ENCODE data around the gene CCDC136.

CCDC136 gene

DNA sequence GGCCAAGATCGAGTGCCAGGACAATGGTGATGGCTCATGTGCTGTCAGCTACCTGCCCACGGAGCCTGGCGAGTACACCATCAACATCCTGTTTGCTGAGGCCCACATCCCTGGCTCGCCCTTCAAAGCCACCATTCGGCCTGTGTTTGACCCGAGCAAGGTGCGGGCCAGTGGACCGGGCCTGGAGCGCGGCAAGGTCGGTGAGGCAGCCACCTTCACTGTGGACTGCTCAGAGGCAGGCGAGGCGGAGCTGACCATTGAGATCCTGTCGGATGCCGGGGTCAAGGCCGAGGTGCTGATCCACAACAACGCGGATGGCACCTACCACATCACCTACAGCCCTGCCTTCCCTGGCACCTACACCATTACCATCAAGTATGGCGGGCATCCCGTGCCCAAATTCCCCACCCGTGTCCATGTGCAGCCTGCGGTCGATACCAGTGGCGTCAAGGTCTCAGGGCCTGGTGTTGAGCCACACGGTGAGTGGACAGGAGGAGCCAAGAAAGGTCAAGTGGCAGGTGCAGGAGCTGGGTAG is 53.1 kb downstream of the CCDC136 start:
- DNase-seq (ENCODE audit: low spot score) = no peak

DNA sequence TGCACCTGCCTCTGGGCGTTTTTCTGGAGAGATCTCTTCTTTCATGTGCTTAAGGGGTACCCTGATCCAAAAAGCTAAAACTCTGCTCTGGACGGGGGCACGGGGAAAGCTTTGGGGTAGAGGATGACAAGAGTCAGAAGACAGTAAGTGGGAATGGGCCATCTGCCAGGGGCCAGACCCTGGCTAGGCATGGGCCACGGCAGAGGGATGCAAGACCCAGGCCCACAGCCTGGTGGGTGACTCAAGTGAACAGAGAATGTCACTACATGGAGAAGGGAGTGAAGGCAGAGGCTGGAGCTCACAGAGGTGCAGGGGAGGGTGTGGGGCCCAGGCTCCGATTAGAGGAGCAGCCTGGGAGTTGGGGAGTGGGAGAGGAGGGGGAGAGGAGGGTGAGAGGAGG is 53.7 kb downstream of the CCDC136 start:
- DNase-seq (ENCODE audit: low spot score) = no peak

DNA sequence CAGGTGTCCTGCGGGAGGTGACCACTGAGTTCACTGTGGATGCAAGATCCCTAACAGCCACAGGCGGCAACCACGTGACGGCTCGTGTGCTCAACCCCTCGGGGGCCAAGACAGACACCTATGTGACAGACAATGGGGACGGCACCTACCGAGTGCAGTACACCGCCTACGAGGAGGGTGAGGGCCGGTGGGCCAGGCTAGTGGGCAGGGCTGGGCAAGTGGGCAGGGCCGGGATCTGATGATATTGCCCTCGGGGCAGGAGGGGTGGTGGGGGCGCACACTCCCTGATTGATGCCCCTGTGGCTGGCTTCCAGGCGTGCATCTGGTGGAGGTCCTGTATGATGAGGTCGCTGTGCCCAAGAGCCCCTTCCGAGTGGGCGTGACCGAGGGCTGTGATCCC is 54.2 kb downstream of the CCDC136 start:
- no peak for DNase-seq (ENCODE audit: low spot score)

DNA sequence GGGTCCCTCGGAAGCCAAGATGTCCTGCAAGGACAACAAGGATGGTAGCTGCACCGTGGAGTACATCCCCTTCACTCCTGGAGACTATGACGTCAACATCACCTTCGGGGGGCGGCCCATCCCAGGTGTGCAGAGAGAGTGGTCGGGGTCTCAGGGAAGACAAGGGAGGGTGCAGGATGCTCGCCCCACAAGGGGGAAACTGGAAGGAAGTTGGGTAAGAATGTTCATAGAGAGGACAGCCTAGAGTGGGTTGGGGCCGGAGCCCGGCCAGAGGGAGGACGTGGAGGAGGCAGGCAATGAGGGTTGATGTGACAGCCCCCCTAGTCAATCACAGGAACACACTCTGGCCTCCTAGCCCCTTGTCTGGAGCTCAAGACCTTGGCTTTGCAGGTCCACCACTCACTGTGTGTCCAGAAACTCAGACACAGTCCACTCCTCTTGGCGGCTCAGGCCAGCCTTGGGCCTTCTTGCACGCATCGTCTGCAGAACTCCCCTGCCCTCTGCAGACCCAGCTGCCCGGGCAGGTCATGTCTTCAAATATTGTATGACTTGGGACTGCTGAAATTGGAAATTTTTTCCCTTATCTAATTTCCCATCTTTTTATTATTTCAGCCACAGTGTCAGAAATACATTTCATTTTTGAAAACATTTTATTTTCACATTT is 55.1 kb downstream of the CCDC136 start:
- DNase-seq (ENCODE audit: low spot score) = no peak

DNA sequence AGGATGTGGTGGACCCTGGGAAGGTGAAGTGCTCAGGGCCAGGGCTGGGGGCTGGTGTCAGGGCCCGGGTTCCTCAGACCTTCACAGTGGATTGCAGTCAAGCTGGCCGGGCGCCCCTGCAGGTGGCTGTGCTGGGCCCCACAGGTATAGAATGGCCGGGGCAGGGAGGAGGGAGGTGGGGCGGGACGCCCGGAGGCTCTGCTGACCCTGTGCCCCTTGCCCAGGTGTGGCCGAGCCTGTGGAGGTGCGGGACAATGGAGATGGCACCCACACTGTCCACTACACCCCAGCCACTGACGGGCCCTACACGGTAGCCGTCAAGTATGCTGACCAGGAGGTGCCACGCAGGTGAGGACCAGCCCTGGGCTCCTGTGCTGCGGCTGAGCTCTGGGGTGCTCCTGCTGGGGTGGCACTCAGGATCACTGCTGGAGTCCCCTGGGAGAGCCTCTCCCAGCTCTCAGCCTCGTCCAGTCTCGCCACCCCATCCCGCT is 56.0 kb downstream of the CCDC136 start:
- DNase-seq (ENCODE audit: low spot score) = no peak

DNA sequence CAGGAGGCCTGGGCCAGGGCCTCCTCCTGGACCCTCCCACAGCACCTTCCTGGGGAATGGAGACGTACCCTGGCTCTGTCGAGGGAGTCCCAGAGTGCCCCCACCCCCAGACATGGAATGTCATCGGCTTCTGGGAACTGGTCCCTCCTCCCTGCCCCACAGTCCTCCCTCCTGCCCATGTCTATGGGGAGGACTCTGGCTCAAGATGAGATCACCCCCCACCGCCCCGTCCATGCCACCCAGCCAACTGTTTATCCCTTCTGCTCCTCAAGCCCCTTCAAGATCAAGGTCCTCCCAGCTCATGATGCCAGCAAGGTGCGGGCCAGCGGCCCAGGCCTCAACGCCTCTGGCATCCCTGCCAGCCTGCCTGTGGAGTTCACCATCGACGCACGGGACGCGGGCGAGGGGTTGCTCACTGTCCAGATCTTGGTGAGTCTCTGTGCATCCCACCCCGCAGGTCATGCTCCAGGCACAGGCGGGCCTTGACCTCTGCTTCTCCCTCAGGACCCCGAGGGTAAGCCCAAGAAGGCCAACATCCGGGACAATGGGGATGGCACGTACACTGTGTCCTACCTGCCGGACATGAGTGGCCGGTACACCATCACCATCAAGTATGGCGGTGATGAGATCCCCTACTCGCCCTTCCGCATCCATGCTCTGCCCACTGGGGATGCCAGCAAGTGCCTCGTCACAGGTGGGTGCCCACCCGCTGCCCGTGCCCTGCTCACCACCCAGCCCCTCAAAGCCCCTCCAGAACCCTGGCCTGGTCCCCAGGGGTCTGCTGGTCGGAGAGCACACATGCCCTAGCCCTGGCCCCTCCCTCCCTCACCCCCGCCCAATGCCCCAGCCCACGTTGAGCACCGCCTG is 56.8 kb downstream of the CCDC136 start:
- DNase-seq (ENCODE audit: low spot score) = no peak

DNA sequence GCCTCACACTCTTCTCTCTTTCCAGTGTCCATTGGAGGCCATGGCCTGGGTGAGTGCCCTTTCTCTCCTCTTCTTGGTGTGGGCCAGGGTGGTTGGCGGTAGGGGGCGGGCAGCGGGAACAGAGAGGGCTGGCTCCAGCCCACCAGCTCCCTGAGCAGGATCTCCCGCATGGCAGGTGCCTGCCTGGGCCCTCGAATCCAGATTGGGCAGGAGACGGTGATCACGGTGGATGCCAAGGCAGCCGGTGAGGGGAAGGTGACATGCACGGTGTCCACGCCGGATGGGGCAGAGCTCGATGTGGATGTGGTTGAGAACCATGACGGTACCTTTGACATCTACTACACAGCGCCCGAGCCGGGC is 57.4 kb downstream of the CCDC136 start:
- no peak for DNase-seq (ENCODE audit: low spot score)

DNA sequence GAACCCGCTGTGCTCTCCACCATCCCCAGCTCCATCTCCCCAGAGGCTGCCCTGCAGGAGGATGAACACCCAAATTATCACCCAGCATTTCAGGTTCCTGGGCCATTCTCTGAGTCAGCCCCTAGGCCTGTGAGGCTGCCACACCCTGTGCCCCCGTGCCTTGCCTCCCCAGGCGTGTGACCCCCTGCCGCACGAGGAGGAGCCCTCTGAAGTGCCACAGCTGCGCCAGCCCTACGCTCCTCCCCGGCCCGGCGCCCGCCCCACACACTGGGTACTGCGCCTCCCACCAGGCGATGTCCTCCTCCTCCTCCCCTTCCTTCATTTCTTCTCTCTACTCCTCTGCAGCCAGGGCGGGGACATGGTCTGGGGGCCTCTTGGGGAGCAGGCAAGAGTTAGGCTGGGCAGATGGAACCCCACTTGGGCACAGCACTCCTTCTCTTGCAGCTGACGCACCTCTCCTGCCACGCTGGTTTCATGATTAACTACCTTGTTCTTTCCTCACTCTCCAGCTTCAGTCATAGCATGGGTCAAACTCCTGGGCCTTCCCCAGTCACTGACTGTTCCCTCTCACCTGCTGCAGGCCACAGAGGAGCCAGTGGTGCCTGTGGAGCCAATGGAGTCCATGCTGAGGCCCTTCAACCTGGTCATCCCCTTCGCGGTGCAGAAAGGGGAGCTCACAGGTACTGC is 58.2 kb downstream of the CCDC136 start:
- DNase-seq (ENCODE audit: low spot score) = no peak

DNA sequence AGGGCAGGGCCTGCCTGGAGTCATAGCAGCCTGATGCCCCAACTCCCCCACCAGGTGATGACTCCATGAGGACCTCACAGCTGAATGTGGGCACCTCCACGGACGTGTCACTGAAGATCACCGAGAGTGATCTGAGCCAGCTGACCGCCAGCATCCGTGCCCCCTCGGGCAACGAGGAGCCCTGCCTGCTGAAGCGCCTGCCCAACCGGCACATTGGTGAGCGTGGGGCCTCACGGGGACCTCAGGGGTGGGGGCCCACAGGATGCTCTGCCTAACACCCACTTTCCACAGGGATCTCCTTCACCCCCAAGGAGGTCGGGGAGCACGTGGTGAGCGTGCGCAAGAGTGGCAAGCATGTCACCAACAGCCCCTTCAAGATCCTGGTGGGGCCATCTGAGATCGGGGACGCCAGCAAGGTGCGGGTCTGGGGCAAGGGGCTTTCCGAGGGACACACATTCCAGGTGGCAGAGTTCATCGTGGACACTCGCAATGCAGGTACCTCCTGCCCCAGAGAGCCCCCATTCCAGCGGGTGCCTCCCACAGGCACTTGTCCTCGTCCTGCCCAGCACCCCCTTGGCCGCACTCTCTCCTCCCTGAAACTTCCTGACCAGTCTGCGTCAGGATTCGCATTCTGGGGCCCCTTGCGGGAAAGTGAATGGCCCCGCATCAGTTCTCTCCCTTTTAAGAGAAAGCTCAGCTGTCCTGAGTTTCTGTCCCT is 60.9 kb downstream of the CCDC136 start:
- no peak for DNase-seq (ENCODE audit: low spot score)

DNA sequence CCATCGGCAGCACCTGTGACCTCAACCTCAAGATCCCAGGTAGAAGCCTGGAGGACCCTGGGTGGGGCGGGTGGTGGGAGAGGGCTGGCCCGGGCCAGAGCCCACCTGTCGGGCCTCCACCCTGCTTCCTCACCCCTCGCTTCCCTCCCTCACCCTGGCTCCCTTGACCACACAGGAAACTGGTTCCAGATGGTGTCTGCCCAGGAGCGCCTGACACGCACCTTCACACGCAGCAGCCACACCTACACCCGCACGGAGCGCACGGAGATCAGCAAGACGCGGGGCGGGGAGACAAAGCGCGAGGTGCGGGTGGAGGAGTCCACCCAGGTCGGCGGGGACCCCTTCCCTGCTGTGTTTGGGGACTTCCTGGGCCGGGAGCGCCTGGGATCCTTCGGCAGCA is 62.0 kb downstream of the CCDC136 start:
- no peak for DNase-seq (ENCODE audit: low spot score)

DNA sequence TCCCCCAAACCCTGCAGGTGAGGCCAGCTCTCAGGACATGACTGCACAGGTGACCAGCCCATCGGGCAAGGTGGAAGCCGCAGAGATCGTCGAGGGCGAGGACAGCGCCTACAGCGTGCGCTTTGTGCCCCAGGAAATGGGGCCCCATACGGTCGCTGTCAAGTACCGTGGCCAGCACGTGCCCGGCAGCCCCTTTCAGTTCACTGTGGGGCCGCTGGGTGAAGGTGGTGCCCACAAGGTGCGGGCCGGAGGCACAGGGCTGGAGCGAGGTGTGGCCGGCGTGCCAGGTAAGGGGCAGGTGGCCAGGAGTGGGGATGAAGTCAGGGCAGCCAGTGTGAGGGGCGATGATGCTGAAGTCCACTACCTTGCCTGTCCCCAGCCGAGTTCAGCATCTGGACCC is 62.6 kb downstream of the CCDC136 start:
- DNase-seq (ENCODE audit: low spot score) = no peak

DNA sequence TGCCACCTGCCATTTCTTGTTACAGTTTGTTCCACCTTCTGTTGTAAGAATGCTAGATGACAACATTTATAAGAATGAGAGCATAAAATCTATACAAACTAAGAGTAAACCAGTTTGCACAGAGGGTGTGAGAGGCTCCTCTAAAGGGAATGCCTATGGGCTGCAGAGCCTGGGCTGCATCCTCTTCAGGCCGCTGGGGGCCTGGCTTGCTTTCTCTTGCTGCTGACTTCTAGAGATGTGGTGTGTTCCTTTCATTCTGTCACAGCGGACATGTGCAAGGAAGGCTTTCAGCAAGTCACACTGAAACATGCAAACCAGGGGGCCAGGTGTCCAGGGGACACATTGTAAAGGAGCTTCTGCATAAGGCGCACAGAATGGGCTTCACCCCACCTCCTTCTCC is 63.8 kb downstream of the CCDC136 start:
- DNase-seq (ENCODE audit: low spot score) = no peak

DNA sequence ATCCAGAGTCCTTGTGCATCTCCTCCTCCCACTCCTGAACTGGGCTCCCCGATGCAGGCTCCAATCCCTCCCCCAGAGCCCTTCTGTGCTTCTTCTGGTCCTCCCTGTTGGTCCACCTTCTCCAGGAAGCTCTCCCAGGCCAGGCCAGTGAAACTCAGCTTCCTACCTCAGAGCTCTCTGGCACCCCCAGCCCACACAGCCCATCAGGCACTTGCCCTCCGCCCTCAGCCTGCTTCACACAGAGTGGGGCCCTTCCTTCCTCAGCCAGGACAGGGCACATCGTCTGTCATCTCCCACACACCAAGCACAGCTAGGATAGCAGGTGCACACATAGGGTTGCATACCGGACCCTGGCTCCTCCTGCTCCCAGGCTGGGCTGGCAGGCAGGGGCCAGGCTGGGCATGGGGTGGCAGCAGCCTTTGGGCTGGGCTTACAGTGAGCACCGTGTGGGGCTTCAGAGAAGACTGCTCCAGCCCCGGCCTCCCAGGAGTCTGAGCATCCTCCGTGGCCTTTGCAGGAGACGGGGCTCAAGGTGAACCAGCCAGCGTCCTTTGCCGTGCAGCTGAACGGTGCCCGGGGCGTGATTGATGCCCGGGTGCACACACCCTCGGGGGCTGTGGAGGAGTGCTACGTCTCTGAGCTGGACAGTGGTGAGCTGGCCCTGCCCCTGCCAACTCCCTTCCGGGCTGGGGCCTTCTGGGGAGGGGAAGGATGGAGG is 64.4 kb downstream of the CCDC136 start:
- DNase-seq (ENCODE audit: low spot score) = no peak

DNA sequence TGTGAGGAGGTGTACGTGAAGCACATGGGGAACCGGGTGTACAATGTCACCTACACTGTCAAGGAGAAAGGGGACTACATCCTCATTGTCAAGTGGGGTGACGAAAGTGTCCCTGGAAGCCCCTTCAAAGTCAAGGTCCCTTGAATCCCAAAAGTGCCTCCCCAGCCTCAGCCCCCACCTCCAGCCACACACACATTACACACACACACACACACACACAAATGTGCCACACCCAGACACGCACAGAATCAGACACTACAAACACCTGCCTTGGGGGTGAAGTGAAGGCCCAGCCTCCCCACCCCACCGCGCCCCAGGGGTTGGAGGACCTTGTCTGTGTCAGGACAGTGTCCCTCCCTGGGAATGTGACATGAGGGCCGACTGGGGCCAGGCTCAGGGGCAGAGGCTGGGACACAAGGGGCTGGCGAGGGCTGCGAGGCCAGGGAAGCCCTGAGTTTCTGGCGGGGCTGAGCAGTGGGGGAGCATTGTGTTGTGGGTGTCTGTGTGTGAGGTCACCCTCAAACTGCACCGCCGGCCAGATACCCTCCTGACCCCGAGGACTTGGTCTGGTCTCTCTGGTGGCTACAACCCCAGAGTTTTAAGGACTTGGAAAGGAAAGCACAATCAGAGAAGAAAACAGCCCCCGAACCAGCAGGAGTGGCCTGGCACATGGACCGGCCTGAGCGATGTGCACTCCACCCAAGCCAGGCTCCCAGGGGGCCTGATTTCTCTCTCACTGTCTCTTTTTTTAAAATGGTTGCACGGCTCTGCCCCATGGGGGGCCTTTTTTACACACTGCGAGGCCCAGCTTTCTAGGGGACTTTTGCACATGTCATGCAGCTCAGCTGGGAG is 66.8 kb downstream of the CCDC136 start:
- DNase-seq (ENCODE audit: low spot score) = no peak

DNA sequence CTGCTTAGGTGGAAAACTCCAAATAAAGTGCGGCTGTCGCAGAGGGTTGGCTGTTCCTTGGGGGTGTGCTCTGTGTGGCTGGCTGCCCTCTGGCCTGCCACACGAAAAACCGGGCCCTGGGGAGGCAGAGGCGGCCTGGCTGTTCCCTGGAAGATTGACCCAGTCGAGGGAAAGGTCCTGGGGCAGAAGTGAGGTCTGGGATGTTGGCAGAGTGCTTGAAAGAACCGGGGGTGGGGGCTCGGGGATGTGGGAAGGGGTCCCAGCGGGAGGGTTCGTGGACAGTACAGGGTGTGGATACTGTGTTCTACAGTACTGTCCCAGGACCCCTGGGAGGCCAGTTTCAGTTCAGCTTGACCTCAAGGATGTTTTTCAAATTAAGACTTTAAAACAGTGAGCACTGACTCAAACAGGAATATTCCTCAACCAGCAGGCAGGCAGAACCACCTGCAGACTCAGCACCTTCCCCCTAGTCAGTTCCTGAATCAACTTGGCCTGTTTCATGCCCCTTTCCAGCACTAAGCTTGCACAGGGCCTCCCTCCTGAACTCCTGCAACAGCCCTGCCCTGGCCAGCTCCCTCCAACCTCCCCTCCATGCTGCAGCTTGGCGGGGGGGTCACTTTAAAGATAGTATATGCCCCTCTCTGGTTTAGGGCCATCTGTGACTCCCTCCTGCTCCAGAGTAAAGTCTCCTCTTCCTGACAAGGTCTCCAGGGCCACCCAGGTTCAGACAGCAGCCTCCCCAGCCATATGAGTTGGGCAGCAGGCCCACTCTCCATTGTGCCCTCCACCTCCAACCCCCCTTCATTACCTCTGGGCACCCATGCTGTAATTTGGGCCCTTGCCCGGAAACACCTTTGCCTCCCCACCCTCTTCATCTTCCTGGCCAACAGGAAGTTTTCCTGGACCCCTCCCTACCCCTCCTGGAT is 67.7 kb downstream of the CCDC136 start:
- DNase-seq (ENCODE audit: low spot score) = no peak

DNA sequence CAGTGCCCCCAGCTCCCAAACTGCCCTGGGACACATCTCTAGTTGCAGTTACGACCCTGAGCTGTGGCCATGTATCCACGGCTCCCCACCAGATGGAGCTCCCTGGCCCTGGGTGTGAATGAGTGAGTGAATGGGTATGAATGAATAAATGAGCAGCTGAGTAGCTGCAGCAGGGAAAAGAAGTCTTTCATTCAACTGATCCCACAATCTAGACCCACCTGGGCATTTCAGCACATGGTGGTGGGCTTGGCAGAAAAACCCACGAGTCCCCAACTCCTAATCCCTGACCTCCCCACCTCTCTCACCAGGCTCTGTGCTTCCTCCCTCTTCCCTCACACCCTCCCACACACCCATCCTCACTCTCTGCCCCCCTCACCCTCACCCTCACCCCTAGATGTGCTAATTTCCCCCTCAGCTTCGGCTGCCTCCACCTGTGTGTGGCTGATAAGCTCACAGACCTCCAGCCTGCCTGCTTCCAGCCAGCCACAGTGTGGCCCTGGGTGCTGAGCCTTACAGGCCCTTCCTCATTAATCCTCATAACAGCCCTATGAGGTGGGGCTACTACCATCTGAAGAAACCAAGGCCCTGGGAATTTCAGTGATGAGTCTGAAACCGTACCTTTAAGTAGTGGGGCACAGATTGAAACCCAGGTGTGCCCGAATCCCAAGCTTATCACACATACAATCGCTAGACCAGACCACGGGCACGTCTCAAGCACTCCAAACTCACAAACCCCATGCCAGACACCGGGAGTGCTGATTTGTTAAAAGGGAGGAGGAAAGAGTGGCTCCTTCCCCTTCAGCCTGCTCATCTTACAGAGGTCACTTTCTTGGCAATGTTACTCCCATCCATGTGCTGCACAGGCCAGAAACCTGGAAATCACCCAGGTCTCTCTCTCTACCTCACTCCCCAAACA is 68.6 kb downstream of the CCDC136 start:
- no peak for DNase-seq (ENCODE audit: low spot score)

DNA sequence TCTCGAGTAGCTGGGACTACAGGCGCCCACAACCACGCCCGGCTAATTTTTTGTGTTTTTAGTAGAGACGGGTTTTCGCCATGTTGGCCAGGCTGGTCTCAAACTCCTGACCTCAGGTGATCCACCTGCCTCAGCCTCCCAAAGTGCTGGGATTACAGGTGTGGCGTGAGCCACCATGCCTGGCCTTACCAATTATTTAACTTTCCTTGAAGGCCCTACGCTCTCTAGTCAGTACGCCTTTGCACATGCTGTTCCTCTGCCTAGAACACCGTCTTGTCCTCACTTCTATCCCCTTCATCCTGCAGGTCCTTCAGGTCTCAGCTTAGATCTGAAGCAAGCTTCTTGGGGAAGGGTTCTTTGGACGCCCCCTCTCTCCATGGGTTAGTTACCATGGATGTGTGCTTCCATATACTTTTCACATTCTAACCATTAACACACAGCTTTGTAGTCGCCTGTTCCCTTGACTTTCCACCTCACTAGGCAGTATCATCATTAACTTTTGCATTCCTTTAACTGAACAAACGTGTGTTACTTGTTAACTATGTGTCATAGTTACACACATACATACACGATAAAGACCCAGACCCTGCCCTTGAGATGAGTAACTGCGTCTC is 70.3 kb downstream of the CCDC136 start:
- no peak for DNase-seq (ENCODE audit: low spot score)

Data from activated CD4-positive, alpha-beta T cell treated with anti-CD3 and anti-CD28 coated beads, Interleukin-2, Interleukin-4, amounts not matched to agents 100 ng/mL and 50 ng/mL, durations not matched to agents 16 hours and 8 hours (primary cell).